ENCODE results near the gene HMGCL.
A peak's percentile ranks its signal among the peaks of the same experiment; 100 is the strongest.
"Not testable (repeated sequence)": the region's sequence is repeated elsewhere in the genome, so short reads cannot be mapped to it uniquely, and the experiment has no call there.

The HMGCL gene

DNA sequence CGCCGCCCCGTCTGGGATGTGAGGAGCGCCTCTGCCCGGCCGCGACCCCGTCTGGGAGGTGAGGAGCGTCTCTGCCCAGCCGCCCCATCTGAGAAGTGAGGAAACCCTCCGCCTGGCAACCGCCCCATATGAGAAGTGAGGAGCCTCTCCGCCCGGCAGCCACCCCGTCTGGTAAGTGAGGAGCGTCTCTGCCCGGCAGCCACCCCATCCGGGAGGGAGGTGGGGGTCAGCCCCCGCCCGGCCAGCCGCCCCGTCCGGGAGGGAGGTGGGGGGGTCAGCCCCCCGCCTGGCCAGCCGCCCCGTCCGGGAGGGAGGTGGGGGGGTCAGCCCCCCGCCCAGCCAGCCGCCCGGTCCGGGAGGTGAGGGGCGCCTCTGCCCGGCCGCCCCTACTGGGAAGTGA, 27.9 kb upstream of the HMGCL start:
- WGBS (ENCODE audit: insufficient coverage, insufficient read length) = no CpG with 5 or more reads among the region's 34 CpGs
- not testable (repeated sequence) for DNase-seq (ENCODE audit: low read depth, low spot score); H3K4me3 ChIP-seq (ENCODE audit: low read length); H3K9me3 ChIP-seq (ENCODE audit: control insufficient read depth, insufficient read depth, low read length); H3K4me1 ChIP-seq (ENCODE audit: control insufficient read depth, insufficient read depth, low read length); H3K27me3 ChIP-seq (ENCODE audit: control insufficient read depth, insufficient read depth, low read length); H3K36me3 ChIP-seq (ENCODE audit: control insufficient read depth, insufficient read depth, low read length); H3K27ac ChIP-seq (ENCODE audit: low read length)

- not testable (repeated sequence) for H3K36me3 ChIP-seq (ENCODE audit: control insufficient read depth, insufficient read depth, low read length); H3K9me3 ChIP-seq (ENCODE audit: control insufficient read depth, insufficient read depth, low read length); H3K4me3 ChIP-seq (ENCODE audit: low read length); H3K27me3 ChIP-seq (ENCODE audit: control insufficient read depth, insufficient read depth, low read length); H3K4me1 ChIP-seq (ENCODE audit: control insufficient read depth, insufficient read depth, low read length); H3K27ac ChIP-seq (ENCODE audit: low read length); DNase-seq (ENCODE audit: low read depth, low spot score)
These were observed 26.2 kb upstream of the HMGCL start for GRCh38 chr1:23851406-23851805.

- no peaks in the 10 kb centered on the region for H3K4me1 ChIP-seq (ENCODE audit: control insufficient read depth, insufficient read depth, low read length)
- DNase-seq (ENCODE audit: low read depth, low spot score) = no peak
- no peak overlapping the region for H3K27ac ChIP-seq (ENCODE audit: low read length)
- H3K4me3 ChIP-seq (ENCODE audit: low read length) = no peak overlapping the region
- no peaks in the 10 kb centered on the region; the same call in 1 of the 2 replicates for H3K9me3 ChIP-seq (ENCODE audit: control insufficient read depth, insufficient read depth, low read length)
- no CpG with 5 or more reads among the region's 12 CpGs for WGBS (ENCODE audit: insufficient coverage, insufficient read length)
- H3K27me3 ChIP-seq (ENCODE audit: control insufficient read depth, insufficient read depth, low read length) = no peaks in the 10 kb centered on the region
- H3K36me3 ChIP-seq (ENCODE audit: control insufficient read depth, insufficient read depth, low read length) = no peaks in the 10 kb centered on the region
These were observed 23.7 kb upstream of the HMGCL start for GRCh38 chr1:23848673-23849616.

DNA sequence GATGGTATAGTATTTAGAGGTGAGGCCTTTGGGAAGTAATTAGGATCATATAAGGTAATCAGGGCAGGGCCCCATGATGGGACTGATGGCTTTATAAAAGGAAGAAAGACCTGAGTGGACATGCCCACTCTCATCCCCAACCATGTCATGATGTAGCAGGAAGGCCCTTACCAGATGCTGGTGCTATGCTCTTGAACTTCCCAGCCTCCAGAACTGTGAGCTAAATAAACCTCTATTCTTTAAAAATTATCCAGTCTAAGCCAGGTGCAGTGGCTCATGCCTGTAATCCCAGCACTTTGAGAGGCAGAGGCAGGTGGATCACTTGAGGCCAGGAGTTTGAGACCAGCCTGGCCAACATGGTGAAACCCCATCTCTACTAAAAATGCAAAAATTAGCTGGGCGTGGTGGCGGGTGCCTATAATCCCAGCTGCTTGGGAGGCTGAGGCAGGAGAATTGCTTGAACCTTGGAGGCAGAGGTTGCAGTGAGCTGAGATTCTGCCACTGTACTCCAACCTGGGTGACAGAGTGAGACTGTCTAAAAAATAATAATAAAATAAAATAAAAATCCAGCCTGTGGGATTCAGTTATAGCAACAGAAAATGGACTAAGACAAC, 22.4 kb upstream of the HMGCL start:
- WGBS (ENCODE audit: insufficient coverage, insufficient read length) = no CpG with 5 or more reads among the region's 2 CpGs
- not testable (repeated sequence) for H3K9me3 ChIP-seq (ENCODE audit: control insufficient read depth, insufficient read depth, low read length); H3K4me3 ChIP-seq (ENCODE audit: low read length); H3K36me3 ChIP-seq (ENCODE audit: control insufficient read depth, insufficient read depth, low read length); H3K27ac ChIP-seq (ENCODE audit: low read length); H3K27me3 ChIP-seq (ENCODE audit: control insufficient read depth, insufficient read depth, low read length); H3K4me1 ChIP-seq (ENCODE audit: control insufficient read depth, insufficient read depth, low read length); DNase-seq (ENCODE audit: low read depth, low spot score)

- no peak overlapping the region for H3K27ac ChIP-seq (ENCODE audit: low read length)
- no CpG with 5 or more reads among the region's 2 CpGs for WGBS (ENCODE audit: insufficient coverage, insufficient read length)
- H3K9me3 ChIP-seq (ENCODE audit: control insufficient read depth, insufficient read depth, low read length) = no peaks in the 10 kb centered on the region; the same call in 1 of the 2 replicates
- H3K27me3 ChIP-seq (ENCODE audit: control insufficient read depth, insufficient read depth, low read length) = no peaks in the 10 kb centered on the region
- H3K36me3 ChIP-seq (ENCODE audit: control insufficient read depth, insufficient read depth, low read length) = no peaks in the 10 kb centered on the region
- H3K4me1 ChIP-seq (ENCODE audit: control insufficient read depth, insufficient read depth, low read length) = no peaks in the 10 kb centered on the region
- no peak overlapping the region for H3K4me3 ChIP-seq (ENCODE audit: low read length)
- DNase-seq (ENCODE audit: low read depth, low spot score) = no peak
These were observed 19.9 kb upstream of the HMGCL start for GRCh38 chr1:23845163-23845562.

DNA sequence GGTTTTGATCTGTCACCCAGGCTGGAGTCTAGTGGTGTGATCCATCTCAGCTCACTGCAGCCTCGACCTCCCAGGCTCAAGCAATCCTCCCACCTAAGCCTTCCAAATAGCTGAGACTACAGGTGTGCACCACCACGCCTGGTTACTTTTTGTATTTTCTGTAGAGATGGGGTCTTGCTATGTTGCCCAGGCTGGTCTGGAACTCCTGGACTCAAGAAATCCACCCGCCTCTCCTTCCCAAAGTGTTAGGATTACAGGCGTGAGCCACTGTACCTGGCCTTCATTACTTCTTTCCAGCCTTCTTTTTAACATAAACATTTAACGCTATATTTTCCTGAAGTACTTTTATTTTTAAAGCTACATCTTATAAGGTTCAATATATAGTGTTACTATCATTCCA, 18.4 kb upstream of the HMGCL start:
- no peaks in the 10 kb centered on the region for H3K36me3 ChIP-seq (ENCODE audit: control insufficient read depth, insufficient read depth, low read length)
- no peak overlapping the region for H3K4me3 ChIP-seq (ENCODE audit: low read length)
- 100% methylated on average over 1 of the region's 5 CpGs for WGBS (ENCODE audit: insufficient coverage, insufficient read length)
- no peak for DNase-seq (ENCODE audit: low read depth, low spot score)
- no peaks in the 10 kb centered on the region for H3K27me3 ChIP-seq (ENCODE audit: control insufficient read depth, insufficient read depth, low read length)
- H3K27ac ChIP-seq (ENCODE audit: low read length) = no peak overlapping the region
- H3K9me3 ChIP-seq (ENCODE audit: control insufficient read depth, insufficient read depth, low read length) = no peaks in the 10 kb centered on the region; the same call in 1 of the 2 replicates
- H3K4me1 ChIP-seq (ENCODE audit: control insufficient read depth, insufficient read depth, low read length) = no peaks in the 10 kb centered on the region

GRCh38 chr1:23838401-23838866, 13.2 kb upstream of the HMGCL start:
- no peaks in the 10 kb centered on the region for H3K36me3 ChIP-seq (ENCODE audit: control insufficient read depth, insufficient read depth, low read length)
- no peaks in the 10 kb centered on the region for H3K9me3 ChIP-seq (ENCODE audit: control insufficient read depth, insufficient read depth, low read length)
- DNase-seq (ENCODE audit: low read depth, low spot score) = no peak
- no peaks in the 10 kb centered on the region for H3K27me3 ChIP-seq (ENCODE audit: control insufficient read depth, insufficient read depth, low read length)
- H3K4me1 ChIP-seq (ENCODE audit: control insufficient read depth, insufficient read depth, low read length) = peaks cover 4% of the 10 kb centered on the region; the same call in 1 of the 2 replicates
- peak overlapping the region; percentile 27; the same call in 1 of the 2 replicates for H3K4me3 ChIP-seq (ENCODE audit: low read length)
- WGBS (ENCODE audit: insufficient coverage, insufficient read length) = no CpG with 5 or more reads among the region's 21 CpGs
- H3K27ac ChIP-seq (ENCODE audit: low read length) = no peak overlapping the region

- WGBS (ENCODE audit: insufficient coverage, insufficient read length) = no CpG with 5 or more reads among the region's 13 CpGs
- H3K27me3 ChIP-seq (ENCODE audit: control insufficient read depth, insufficient read depth, low read length) = no peaks in the 10 kb centered on the region
- peaks cover 4% of the 10 kb centered on the region; the same call in 1 of the 2 replicates for H3K4me1 ChIP-seq (ENCODE audit: control insufficient read depth, insufficient read depth, low read length)
These were observed 12.7 kb upstream of the HMGCL start for GRCh38 chr1:23837908-23838307.

GRCh38 chr1:23836037-23836436, 10.8 kb upstream of the HMGCL start:
- Histone ChIP-seq H3K9me3 (ENCODE audit: control insufficient read depth, insufficient read depth, low read length) (no peaks in the 10 kb centered on the region), H3K4me1 (ENCODE audit: control insufficient read depth, insufficient read depth, low read length) (peaks cover 4% of the 10 kb centered on the region; the same call in 1 of the 2 replicates), H3K36me3 (ENCODE audit: control insufficient read depth, insufficient read depth, low read length) (no peaks in the 10 kb centered on the region), H3K27ac (ENCODE audit: low read length) (no peak overlapping the region), H3K27me3 (ENCODE audit: control insufficient read depth, insufficient read depth, low read length) (no peaks in the 10 kb centered on the region), H3K4me3 (ENCODE audit: low read length) (no peak overlapping the region)
- WGBS (ENCODE audit: insufficient coverage, insufficient read length) = no CpG with 5 or more reads among the region's 3 CpGs
- no peak for DNase-seq (ENCODE audit: low read depth, low spot score)

More at GRCh38 chr1:23837908-23838307, 12.7 kb upstream of the HMGCL start:
- no peak for DNase-seq (ENCODE audit: low read depth, low spot score)
- Histone ChIP-seq H3K27ac (ENCODE audit: low read length) (no peak overlapping the region), H3K36me3 (ENCODE audit: control insufficient read depth, insufficient read depth, low read length) (no peaks in the 10 kb centered on the region), H3K9me3 (ENCODE audit: control insufficient read depth, insufficient read depth, low read length) (no peaks in the 10 kb centered on the region), H3K4me3 (ENCODE audit: low read length) (peak overlapping the region; percentile 27; the same call in 1 of the 2 replicates)

- H3K27ac ChIP-seq (ENCODE audit: low read length); DNase-seq (ENCODE audit: low read depth, low spot score): not testable (repeated sequence)
- WGBS (ENCODE audit: insufficient coverage, insufficient read length) = no CpG with 5 or more reads among the region's 6 CpGs
These were observed 8.9 kb upstream of the HMGCL start for GRCh38 chr1:23834156-23834555.

More at GRCh38 chr1:23834156-23834555, 8.9 kb upstream of the HMGCL start:
- H3K4me1 ChIP-seq (ENCODE audit: control insufficient read depth, insufficient read depth, low read length); H3K27me3 ChIP-seq (ENCODE audit: control insufficient read depth, insufficient read depth, low read length); H3K36me3 ChIP-seq (ENCODE audit: control insufficient read depth, insufficient read depth, low read length); H3K9me3 ChIP-seq (ENCODE audit: control insufficient read depth, insufficient read depth, low read length); H3K4me3 ChIP-seq (ENCODE audit: low read length): not testable (repeated sequence)

Measured in iPS DF 6.9 (cell line).